GM12873 (cell line): ENCODE measurements around the gene TP53TG3F.
"Not testable (repeated sequence)": the region's sequence is repeated elsewhere in the genome, so short reads cannot be mapped to it uniquely, and the experiment has no call there.

Experiments used
- TF ChIP-seq, protein P1 (sequence below): IDR thresholded peaks from 2 replicates; pipeline ENCODE4 v1.5.1; 2012; ENCODE audit warnings: low read depth, mild to moderate bottlenecking, moderate library complexity, low read length, control low read depth; ENCODE audit not compliant: insufficient read depth; ENCODE audit errors: missing control alignments

TP53TG3F gene, protein sequence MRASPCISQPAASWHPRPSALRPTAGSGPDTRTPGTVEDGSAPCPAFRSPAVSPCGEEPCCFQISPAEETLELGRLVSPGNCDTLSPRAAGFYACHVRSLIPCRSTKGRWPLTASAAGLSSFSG

DNA sequence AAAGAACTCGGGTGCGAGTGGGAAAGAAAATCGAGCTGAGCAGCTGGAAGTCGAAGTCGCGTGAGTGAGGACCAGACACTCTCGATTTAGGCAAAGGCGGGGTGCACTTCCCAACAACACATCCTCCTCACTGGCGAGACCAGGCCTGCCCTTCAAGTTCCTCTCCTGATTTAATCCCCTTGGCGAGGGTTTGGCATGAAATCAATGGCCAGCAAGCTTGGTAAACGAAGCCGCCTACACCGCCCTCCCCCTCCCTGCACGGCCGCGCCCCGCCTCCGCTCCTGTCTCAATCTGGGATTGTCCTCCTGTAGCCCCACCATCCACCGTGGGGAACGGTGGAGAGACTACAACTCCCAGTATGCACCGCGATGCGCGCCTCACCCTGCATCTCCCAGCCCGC lies at the start of gene TP53TG3F:
TP53TG3F (plus strand) TSS at position 301 of the 400 bp plus-strand sequence; CDS start at position 369, 68 bp downstream.
- TF ChIP-seq, protein P1, sequence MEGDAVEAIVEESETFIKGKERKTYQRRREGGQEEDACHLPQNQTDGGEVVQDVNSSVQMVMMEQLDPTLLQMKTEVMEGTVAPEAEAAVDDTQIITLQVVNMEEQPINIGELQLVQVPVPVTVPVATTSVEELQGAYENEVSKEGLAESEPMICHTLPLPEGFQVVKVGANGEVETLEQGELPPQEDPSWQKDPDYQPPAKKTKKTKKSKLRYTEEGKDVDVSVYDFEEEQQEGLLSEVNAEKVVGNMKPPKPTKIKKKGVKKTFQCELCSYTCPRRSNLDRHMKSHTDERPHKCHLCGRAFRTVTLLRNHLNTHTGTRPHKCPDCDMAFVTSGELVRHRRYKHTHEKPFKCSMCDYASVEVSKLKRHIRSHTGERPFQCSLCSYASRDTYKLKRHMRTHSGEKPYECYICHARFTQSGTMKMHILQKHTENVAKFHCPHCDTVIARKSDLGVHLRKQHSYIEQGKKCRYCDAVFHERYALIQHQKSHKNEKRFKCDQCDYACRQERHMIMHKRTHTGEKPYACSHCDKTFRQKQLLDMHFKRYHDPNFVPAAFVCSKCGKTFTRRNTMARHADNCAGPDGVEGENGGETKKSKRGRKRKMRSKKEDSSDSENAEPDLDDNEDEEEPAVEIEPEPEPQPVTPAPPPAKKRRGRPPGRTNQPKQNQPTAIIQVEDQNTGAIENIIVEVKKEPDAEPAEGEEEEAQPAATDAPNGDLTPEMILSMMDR: not testable (repeated sequence)
